Right atrium auricular region (tissue), 2 donors: ENCODE measurements around the gene CCDC12. TPM values are rescaled to one million over a fixed set of nuclear protein-coding genes. Genes with fewer than 3 reads are reported as not detected.

Experiments used
- DNase-seq: peaks from one replicate; pipeline ENCODE4 v3.0.0-alpha.2; 2019; ENCODE audit warnings: low spot score
- H3K27ac ChIP-seq, 2 donors: fragments of 200-600 bp; sonication (generic); 1 replicate in 1 of 2; 2 replicates in 1 of 2; pipeline ENCODE4 v1.5.1; 2016 to 2019
- H3K27me3 ChIP-seq, 2 donors: fragments of 200-600 bp; sonication (generic); one replicate each; pipeline versions ENCODE4 v1.5.1 to v1.6.0; 2017 to 2019
- H3K36me3 ChIP-seq: fragments of 200-600 bp; sonication (generic); one replicate; pipeline ENCODE4 v1.5.1; 2016
- H3K4me1 ChIP-seq, 2 donors: fragments of 200-600 bp; sonication (generic); one replicate each; pipeline versions ENCODE4 v1.5.1 to v1.6.0; 2017 to 2019
- H3K4me3 ChIP-seq, 2 donors: fragments of 200-600 bp; sonication (generic); 1 replicate in 1 of 2; 2 replicates in 1 of 2; pipeline ENCODE4 v1.5.1; 2017 to 2019; ENCODE audit warnings: mild to moderate bottlenecking in 1 of 2, moderate library complexity in 1 of 2
- H3K9me3 ChIP-seq, 2 donors: fragments of 200-600 bp; sonication (generic); one replicate each; pipeline ENCODE4 v1.5.1; 2019
- total RNA-seq, 2 donors: library from RNA; depleted of rRNA; stranded (reverse); fragments of >200 nt; gene quantifications; one replicate each; pipeline ENCODE4 v1.1.0, GENCODE V29; 2016
- TF ChIP-seq, protein P1 (sequence below), 2 donors: fragments of 200-600 bp; sonication (generic); IDR thresholded peaks; one replicate each; pipeline ENCODE4 v1.5.1; 2019; ENCODE audit warnings: antibody characterized with exemption in 2 of 2

CCDC12 gene
- total RNA-seq, 2 donors from 2014 or later, result 27.5 to 38.6 TPM

DNA sequence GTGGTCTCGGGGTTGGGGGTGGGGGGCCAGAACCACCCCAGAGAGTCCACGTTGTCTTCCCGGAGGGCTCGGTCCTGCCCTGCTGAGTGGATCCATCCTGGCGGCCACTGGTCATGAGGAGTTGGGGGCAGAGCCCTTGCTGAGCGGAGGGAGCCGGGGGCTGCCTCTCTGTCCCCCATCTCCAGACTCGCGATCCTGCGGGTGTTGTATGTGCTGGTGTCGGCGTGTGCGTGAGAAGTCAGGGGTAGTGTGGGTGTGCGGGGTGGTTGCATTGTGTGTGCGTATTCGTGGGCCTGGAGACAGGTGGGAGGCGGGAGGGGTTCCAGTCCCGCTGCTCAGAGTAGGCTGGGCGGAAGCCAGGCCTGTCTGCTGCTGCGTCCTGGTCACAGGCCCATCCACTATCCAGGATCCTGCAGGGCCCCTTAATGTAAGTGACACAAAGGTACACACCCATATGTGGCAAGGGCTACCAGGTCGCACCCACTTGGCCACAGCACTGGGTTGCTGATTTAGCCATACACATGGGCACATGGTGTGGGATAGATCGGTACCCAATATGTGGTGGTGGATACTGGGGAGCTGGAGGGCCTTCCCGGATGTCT lies 33.7 kb upstream of the CCDC12 start:
- Histone ChIP-seq H3K9me3 (no peaks in the 10 kb centered on the region), H3K36me3 (peaks cover 4% of the 10 kb centered on the region), H3K27ac (peak overlapping the region; percentile 82 to 92), H3K4me3 (peak overlapping the region; percentile 57 to 62), H3K27me3 (no peaks in the 10 kb centered on the region), H3K4me1 (peaks cover 0 to 17% of the 10 kb centered on the region in 2 donors)
- TF ChIP-seq, protein P1, sequence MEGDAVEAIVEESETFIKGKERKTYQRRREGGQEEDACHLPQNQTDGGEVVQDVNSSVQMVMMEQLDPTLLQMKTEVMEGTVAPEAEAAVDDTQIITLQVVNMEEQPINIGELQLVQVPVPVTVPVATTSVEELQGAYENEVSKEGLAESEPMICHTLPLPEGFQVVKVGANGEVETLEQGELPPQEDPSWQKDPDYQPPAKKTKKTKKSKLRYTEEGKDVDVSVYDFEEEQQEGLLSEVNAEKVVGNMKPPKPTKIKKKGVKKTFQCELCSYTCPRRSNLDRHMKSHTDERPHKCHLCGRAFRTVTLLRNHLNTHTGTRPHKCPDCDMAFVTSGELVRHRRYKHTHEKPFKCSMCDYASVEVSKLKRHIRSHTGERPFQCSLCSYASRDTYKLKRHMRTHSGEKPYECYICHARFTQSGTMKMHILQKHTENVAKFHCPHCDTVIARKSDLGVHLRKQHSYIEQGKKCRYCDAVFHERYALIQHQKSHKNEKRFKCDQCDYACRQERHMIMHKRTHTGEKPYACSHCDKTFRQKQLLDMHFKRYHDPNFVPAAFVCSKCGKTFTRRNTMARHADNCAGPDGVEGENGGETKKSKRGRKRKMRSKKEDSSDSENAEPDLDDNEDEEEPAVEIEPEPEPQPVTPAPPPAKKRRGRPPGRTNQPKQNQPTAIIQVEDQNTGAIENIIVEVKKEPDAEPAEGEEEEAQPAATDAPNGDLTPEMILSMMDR (IDR thresholded peaks at IDR 0.05), result no peak
- DNase-seq, result no peak

DNA sequence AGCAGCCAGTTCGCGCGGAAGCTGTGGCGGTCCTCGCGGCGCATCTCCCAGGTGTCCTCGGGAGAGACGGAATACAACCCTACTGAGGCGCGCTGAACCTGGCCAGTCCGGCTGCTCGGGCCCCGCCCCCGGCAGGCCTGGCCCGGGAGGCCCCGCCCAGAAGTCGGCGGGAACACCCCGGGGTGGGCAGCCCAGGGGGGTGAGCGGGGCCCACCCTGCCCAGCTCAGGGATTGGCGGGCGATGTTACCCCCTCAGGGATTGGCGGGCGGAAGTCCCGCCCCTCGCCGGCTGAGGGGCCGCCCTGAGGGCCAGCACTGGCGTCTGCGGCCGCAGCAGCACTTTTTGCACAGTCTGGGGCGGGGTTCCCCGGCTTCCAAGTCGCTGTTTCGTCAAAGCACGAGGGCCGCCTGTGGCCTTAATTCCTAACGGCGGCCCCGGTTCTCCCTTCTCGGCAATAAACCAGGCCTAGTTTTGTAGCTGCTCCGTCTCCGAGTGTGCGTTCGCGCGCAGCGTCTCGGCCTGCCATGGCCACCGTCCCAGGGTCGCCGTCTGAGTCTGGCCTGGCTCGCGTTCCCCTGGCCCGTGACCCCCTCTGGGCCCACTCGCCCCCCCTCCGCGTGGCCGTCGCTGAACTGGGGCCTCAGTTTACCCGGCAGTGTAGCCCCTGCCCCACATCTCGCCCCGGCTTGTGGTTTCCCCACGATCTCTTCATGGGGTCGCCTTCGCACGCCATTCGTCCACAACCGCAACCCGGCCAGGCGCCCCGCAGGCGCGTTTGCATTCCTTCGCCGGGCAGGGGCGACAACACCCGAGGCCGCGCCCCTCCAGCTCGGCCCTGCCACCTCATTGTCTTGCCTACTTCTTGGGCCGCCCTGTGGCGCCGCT lies 32.9 kb upstream of the CCDC12 start:
- TF ChIP-seq, protein P1 (IDR thresholded peaks at IDR 0.05), result peak in 1 of 2 donors; percentile 14
- Histone ChIP-seq H3K36me3 (peaks cover 6% of the 10 kb centered on the region), H3K4me3 (peak overlapping the region; percentile 57 to 62), H3K27me3 (no peaks in the 10 kb centered on the region), H3K27ac (peak overlapping the region; percentile 82 to 92), H3K9me3 (no peaks in the 10 kb centered on the region), H3K4me1 (peaks cover 0 to 17% of the 10 kb centered on the region in 2 donors)
- peak; percentile 90 for DNase-seq

DNA sequence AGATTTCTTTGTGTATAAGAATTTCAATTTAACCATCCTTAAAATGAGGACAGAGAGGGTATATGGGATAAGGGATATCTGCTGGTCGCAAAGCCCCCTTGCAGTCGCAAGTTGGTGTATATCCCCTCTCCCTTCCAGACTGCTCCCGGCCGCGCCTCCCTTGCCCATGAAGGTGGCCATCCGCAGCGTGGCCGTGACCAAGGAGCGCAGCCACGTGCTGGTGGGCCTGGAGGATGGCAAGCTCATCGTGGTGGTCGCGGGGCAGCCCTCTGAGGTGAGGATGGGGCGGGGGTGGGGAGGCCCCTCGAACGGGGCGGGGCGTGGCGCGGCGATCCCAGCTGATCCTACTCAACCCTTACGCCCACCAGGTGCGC lies 32.3 kb upstream of the CCDC12 start:
- peaks cover 9% of the 10 kb centered on the region for H3K36me3 ChIP-seq
- no peaks in the 10 kb centered on the region for H3K9me3 ChIP-seq
- H3K4me1 ChIP-seq, result peaks cover 0 to 17% of the 10 kb centered on the region in 2 donors
- TF ChIP-seq, protein P1 (IDR thresholded peaks at IDR 0.05), result no peak
- H3K4me3 ChIP-seq, result peak overlapping the region; percentile 57 to 62
- DNase-seq, result no peak
- H3K27ac ChIP-seq, result peak overlapping the region; percentile 82 to 92
- no peaks in the 10 kb centered on the region for H3K27me3 ChIP-seq

DNA sequence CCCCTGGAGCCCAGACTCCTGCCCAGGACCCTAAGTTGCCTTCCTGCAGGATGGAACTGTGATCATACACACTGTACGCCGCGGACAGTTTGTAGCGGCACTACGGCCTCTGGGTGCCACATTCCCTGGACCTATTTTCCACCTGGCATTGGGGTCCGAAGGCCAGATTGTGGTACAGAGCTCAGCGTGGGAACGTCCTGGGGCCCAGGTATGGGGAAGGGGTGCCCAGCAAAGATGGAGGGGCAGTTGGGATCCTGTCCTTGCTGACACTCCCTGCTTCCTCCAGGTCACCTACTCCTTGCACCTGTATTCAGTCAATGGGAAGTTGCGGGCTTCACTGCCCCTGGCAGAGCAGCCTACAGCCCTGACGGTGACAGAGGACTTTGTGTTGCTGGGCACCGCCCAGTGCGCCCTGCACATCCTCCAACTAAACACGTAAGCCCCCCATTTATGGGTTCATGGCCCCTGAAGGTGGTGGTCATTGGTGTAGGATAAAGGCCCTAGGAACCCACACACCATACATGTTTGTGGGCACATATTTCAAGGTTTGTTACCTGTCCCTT lies 31.8 kb upstream of the CCDC12 start:
- Histone ChIP-seq H3K27me3 (no peaks in the 10 kb centered on the region), H3K4me1 (peaks cover 0 to 17% of the 10 kb centered on the region in 2 donors), H3K36me3 (peaks cover 9% of the 10 kb centered on the region), H3K9me3 (no peaks in the 10 kb centered on the region), H3K4me3 (no peak overlapping the region), H3K27ac (peak overlapping the region in 1 of 2 donors; percentile 82)
- TF ChIP-seq, protein P1 (IDR thresholded peaks at IDR 0.05), result no peak
- DNase-seq, result no peak

DNA sequence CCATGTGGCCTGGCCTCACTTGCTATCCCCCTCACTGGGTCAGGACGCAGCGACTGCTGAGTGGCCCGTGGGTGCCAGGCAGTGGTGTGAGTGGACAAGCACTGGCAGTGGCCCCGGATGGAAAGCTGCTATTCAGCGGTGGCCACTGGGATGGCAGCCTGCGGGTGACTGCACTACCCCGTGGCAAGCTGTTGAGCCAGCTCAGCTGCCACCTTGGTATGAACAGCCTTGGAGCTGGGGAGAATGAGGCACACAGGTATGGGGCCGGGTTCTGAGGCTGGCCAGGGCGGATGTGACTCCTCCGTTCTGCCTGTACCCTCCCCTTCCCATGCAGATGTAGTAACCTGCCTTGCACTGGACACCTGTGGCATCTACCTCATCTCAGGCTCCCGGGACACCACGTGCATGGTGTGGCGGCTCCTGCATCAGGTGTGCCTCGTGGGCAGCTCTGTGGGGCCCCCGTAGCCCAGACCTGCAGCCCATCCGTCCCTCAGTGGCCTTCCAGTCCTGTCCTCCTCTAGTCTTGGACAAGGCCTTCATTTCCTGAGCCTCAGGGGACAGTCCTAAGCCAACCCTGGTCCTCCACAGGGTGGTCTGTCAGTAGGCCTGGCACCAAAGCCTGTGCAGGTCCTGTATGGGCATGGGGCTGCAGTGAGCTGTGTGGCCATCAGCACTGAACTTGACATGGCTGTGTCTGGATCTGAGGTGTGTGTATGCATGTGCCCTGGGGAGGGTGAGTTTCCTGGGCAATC lies 31.1 kb upstream of the CCDC12 start:
- Histone ChIP-seq H3K4me3 (no peak overlapping the region), H3K27ac (no peak overlapping the region), H3K27me3 (no peaks in the 10 kb centered on the region), H3K4me1 (peaks cover 0 to 17% of the 10 kb centered on the region in 2 donors), H3K36me3 (peaks cover 9% of the 10 kb centered on the region), H3K9me3 (no peaks in the 10 kb centered on the region)
- TF ChIP-seq, protein P1 (IDR thresholded peaks at IDR 0.05), result no peak
- no peak for DNase-seq
